HG02610 (cell line): ENCODE results near the gene TECPR2.

Experiments
- ATAC-seq: cut with Tn5 transposase; IDR thresholded peaks from one replicate; pipeline ENCODE4 v1.9.1; 2021; ENCODE audit warnings: mild to moderate bottlenecking, moderate library complexity; ENCODE audit not compliant: unreplicated experiment

The TECPR2 gene

DNA sequence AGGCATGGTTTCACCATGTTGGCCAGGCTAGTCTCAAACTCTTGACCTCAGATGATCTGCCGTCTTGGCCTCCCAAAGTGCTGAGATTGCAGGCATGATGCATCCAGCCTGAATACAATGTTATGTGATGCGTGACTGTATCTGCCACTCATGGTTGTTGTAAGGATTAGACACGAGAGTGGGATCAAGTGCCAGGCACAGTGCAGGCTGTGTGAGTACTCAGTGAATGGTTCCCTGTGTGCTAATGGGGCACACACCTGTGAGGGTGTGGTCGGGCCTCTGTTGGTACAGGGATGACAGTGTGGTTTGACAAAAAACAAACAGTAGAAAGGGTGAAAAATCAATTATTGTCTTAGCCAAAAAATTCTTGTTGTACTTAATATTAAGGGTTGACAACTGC is 61.8 kb downstream of the TECPR2 start:
- no peak for ATAC-seq

DNA sequence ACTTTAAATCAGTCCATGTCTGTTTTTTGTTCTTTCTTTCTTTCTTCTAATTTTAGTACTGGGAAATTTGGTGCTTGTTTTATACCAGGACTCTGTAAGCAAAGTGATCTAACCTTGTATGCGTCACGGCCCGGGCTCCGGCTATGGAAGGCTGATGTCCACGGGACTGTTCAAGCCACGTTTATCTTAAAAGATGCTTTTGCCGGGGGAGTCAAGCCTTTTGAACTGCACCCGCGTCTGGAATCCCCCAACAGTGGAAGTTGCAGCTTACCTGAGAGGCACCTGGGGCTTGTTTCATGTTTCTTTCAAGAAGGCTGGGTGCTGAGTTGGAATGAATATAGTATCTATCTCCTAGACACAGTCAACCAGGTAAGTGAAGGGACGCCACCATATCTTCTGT is 62.2 kb downstream of the TECPR2 start:
- no peak for ATAC-seq

DNA sequence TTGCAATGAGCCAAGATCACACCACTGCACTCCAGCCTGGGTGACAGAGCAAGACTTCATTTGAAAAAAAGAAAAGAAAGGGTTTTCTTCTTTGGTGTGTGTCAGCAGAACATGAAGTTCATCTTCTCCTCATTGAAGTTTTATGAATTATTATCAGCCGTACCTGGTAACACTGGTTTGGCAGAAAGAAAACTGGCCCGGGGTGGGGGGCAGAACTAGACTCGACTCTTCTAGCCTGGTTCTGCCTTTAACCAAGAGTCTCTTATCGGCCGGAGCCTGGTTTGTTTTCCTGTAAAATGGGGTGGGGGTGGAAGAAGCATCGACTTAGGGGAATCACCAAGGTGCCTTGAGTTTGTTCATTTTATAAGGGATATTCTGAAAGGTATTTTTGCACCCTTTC is 64.1 kb downstream of the TECPR2 start:
- no peak for ATAC-seq

DNA sequence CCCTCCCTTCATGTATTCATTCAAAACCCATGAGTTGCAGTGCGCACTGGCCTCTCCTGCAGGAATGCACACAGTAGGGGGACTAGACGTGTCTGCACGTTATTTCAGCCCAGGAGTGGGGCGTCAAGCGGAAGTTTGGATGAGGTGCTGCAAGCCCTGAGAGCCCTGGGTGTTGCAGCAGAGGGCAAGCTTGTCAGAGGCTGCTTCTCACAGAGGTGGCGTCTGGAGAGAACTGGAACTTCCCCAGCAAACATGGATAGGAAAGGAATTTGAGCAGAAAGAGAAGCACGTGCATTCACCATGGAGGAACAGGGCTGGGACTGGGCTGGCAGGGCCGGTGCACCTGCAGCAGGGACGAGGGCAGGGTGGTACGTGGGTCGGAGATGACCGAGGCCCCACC is 64.9 kb downstream of the TECPR2 start:
- ATAC-seq, result no peak

DNA sequence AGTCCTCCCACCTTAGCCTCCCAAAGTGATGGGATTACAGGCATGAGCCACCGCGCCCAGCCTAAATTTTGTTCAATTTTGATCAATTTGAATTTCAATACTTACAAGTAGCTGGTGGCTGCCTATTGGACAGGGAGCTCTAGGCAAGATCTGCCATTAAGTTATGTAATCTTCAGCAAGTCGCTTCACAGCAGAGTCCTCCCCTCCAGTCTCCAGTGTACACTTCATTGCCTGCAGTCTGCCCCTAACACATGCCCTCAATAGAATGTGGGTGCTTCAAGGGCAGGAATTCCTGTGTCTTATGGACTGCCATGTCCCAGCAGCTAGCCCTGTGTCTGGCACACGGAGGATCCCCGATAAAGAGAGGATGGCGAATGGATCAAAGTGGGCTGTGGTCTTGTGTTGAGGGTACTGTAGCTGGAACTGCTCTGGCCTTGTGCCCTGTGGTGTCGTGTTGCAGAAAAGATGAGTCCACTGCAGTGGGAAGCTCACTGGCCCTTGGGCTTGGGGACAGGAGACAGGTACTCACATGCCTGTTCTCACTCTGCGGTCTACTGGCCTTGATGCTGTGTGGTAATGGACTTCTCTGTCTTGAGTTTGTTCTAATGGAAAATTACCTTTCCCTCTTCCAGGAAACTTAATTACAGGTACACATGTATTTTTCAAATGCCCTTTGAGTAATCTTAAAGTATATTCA is 67.6 kb downstream of the TECPR2 start:
- ATAC-seq, result no peak

DNA sequence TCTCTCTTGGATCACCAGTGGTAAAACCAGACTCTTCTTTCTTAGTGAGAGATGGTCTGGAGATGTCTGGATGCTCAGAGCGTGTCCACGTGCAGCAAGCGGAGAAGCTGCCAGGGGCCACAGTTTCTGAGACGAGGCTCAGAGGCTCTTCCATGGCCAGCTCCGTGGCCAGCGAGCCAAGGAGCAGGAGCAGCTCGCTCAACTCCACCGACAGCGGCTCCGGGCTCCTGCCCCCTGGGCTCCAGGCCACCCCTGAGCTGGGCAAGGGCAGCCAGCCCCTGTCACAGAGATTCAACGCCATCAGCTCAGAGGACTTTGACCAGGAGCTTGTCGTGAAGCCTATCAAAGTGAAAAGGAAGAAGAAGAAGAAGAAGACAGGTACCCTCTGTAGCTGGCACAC is 69.0 kb downstream of the TECPR2 start:
- ATAC-seq, result no peak

DNA sequence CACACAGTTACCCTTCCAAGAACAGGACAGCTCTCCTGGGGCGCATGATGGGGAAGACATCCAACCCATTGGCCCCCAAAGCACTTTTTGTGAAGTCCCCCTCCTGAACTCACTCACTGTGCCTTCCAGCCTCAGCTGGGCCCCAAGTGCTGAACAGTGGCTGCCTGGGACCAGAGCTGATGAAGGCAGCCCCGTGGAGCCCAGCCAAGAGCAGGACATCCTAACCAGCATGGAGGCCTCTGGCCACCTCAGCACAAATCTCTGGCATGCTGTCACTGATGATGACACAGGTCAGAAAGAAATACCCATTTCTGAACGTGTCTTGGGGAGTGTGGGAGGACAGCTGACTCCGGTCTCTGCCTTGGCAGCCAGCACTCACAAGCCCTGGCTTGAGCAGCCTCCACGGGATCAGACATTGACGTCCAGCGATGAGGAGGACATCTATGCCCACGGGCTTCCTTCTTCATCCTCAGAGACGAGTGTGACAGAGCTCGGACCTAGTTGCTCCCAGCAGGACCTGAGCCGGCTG is 72.0 kb downstream of the TECPR2 start:
- ATAC-seq, result no peak

DNA sequence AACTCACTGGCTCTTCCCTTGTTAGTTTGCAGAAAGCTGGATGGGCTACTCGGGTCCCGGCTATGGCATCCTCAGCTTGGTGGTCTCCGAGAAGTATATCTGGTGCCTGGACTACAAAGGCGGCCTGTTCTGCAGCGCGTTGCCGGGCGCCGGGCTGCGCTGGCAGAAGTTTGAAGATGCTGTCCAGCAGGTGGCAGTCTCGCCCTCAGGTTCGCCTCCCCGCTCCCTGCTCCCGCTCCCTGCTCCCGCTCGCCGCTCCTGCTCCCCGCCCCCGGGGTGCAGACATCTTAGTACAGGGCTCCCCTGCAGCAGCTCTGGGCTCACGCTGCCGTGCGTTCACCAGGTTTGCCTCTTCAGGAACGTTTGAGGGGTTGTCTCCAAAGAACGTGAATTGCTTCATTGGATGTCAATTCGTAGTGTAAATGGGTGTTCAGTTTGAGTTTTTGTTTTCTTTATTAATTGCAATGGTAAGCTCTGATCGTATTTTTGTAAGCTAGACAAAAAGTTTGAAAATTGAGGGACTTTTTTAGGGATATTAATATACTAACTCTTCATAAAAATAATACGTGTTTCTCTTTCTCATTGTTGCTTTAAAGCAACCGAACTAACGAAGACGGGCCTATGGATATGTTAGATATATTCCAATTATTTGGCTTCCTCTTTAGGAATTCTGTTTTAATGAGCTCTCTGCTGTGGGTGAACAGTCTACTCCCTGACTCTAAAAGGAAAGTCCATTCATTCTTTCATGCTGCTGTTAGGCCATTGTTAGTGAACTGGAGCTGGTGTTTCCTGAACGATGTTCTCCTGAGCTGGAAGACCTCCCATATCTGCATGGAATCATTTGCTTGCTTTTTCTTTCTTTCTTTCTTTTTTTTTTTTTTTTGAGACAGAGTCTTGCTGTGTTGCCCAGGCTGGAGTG is 75.5 kb downstream of the TECPR2 start:
- ATAC-seq, result no peak

DNA sequence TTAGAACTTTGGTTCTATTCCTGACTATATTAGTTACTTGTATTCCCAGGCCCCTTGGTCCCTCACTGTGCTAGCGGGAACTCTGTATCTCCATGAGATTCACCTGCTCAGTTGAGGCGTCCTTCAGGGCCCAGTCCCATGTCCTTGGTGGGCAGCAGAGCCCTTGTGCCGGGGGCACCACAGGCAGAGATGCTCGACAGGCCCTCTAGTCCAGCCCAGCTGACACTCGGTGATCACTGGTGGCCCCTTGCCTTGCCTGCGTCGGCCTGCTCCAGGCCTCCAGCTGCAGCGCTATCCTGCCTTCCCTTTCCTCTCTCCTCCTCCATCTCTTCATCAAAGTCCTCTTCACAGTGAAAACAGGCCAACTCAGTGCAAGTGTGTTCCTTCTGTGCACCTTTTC is 76.8 kb downstream of the TECPR2 start:
- ATAC-seq, result no peak

DNA sequence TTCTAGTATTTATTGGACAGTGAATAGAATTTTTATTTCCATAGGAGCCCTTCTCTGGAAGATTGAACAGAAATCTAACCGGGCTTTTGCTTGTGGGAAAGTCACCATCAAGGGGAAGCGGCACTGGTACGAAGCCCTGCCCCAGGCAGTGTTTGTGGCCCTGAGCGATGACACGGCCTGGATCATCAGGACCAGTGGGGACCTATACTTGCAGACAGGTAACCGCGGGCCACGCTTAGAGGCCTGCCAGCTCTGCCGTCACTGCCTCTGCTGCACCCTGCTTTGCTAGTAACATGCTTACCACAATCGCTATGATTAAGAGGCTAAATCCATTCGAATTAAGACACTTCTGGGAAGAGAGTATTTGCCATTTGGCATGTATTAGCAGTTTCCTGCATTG is 77.7 kb downstream of the TECPR2 start:
- no peak for ATAC-seq

DNA sequence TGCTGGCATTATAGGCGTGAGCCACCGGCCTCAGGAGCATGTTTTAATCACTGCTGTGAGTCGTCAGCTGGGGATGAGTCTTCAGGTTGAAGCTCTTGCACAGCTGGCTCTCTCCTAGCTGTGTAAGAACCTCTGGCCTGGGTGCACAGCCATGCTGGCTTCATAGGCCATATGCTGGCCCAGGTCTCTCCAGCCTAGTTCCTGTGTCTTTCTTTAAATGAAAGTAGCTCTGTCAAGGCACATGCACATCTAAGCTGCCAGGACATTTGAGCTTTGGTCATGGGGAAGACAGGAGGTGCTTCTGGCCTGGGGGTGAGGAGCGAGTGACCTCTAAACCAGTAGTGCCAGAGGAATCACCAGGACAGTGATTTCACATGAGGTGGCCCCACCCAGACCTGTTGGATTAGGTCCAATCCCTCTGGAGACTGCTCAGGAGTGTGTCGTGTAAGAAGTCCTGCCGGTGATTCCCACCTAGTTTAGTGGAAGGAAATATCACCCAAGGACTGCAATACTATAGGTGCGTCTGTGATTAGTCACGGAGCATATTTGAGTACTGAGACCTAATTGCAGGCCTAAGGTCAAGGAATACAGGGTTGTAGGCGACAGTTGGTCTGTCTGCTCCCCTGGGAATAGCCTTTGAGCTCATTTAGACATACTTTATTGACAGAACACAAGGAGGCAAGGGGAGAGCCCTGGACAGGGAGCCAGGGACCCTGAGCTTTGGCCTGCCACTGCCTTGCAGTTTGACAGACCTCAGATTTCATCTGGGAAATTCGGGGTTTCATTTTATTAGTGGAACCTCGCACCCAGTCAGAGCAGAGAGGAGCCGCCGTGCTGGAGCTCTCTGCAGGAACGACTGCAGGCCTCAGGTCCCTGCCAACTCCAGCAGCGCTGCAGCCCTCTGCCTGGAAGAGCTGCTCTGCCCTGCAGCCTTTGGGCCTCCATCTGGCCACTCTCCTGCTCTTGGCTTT is 79.8 kb downstream of the TECPR2 start:
- ATAC-seq, result no peak

DNA sequence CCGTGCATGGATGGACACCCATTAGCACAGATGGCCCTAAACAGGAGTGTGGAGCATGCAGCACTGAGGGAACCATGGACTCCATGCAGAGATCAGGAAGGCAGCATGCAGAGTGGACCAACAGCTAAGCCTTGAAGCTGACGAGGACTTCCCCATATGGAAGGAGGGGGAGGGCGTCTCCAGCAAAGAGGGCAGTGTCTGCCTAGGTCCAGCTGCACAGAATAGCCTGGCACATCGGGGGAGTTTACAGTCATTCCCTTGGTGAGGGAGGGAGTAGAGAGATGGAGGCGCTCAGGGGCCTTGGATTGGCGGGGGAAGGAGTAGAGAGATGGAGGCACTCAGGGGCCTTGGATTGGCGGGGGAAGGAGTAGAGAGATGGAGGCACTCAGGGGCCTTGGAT is 82.3 kb downstream of the TECPR2 start:
- ATAC-seq, result no peak

DNA sequence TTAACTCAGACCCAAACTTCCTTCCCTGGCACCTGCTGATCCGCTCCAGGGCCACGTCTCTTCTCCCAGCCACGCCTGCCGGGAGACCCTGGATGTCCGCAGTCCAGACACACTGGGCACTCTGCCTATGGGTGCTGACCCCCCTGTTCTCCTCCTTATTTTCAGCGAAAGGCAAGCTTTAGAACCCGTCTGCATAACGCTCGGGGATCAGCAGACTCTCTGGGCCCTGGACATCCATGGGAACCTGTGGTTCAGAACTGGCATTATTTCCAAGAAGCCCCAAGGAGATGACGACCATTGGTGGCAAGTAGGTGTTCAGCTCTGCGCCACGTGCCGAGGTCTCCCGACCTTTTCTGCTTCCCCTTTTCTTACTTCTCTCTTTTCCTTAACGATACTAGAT is 82.9 kb downstream of the TECPR2 start:
- no peak for ATAC-seq

DNA sequence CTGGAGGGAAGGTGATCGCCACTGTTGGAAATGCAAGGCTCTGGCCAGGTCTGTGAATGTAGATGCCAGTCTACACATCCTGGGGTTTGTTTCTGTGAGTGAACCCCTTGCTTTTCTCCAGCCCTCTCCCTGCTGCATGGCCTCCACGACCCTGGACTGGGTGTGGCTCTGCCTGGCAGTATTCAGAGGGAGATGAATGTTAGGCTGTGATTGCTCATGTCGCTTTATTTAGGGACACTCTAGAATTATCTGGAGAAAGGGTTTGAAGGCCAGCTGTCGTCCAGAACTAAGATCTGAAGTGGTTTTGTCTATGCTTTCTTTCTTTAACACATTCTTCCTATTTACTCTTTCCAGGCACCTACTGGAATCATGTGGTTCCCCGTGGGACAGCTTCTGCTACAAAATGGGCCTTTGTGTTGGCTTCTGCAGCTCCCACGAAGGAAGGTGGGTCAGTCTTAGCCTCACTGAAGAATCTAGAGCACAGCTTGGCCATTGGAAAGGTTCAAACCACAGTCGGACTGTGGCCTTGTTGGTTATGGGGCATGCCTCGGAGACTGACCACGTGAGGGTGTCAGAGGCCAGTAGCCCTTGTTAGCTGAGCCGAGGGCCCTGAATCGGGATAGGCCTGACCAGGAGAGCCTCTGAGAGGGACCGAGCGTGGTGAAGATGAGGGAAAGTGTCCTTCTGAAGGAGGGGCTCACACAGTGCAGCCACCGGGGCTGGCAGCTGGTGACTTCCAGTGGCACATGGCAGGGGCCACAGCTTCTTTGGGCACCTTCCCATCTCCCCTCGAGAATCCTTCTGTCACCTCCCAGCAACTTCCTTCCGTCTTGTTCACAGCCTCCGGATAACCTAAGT is 87.7 kb downstream of the TECPR2 start:
- ATAC-seq, result no peak

DNA sequence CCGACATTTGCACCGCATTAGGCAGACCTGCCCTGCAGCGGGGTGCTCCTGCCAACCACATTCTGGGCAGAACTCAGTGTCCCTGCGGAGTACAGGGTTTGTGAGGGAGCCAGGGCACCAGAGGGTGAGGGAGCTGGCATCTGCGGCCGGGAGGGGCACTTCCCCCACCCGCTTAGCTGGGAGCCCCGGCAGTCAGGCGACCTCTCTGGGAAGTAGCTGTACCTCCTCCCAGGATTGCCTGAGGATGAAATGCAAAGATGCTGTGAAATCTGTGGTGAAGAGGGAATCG is 88.3 kb downstream of the TECPR2 start:
- ATAC-seq, result no peak

DNA sequence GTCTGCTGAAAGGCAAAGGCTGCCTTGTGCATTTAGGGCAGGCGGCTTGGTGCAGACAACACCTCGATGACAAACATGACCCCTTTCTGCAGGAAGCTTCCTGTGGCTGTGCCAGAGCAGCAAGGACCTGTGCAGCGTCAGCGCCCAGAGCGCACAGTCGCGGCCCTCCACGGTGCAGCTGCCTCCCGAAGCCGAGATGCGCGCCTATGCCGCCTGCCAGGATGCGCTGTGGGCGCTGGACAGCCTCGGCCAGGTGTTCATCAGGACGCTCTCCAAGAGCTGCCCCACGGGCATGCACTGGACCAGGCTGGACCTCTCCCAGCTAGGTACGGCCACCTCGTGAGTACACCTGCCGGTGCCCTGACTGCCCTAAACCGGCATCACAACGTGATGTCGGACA is 89.6 kb downstream of the TECPR2 start:
- no peak for ATAC-seq

DNA sequence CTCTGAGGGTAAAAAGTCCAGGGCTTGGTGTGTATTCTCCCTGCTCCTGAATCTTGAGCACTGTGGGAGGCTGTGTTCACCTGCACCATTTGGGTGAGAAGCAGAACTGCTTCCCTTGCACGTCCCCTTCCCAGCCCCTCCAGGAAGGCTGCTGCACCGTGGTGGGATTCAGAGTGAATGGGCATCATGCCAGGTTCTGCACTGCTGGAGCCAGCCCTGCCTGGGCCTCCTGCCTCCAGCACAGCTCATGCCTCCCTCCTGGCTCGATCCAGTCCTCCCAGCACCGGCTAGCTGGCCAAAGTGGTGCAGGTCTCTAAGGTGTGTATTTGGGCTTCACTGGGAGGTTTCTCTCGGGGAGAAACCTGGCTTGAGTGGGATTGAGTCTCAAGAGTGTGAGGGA is 92.0 kb downstream of the TECPR2 start:
- no peak for ATAC-seq

DNA sequence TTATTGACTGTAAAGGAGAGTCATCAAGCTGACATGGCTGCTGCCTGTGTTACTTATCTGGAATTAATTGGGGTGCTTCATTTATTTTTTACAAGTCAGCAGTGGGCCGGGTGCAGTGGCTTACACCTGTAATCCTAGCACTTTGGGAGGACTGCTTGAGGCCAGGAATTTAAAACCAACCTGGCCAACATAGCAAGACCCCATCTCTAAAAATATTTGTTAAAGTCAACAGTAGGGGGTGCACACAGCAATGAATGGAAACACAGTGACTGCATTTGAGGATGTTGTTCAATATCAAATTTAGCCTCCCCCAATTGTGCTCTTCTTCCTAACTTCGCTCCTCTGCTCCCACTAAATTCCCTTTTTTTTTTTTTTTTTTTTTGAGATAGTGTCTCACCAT is 94.8 kb downstream of the TECPR2 start:
- ATAC-seq, result no peak

DNA sequence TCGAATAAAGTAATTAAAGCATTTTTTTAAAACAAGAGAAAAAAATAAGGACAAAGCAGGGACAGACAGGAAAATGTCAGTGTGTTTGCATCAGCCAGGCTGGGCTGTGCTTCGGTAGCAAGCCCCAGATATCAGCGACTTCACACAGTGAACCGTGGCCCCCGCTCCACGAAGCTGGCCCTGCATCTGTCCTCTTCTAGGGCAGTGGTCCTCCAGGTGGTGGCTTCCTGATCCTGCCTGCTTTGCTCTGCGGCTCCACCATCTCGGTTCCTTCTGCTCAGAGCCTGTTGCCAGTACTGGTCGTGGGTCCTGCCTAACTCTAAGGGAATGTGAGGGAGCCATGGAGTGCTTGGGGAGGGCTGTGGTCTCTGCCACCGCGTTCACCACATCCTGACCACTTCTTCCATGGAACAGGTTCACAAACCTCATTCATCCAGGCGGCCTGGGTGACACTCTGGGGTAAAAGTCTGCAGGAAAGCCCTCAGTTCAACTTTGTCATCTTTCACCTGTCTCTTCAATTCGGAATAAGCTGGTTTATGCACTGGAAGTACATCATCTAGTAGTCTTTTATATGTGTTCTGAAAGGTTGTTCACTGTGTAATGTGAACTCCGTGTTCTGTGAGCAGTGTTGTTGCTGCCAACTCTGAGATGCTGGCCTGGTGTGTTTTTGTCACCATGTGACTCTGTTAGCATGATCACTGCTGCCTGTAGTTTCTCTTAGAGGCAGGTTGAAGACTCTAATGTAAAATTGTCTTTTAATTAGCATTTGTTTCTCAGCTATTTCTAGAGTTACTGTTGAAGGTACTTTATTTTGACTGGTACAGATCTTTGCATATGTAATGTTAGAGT is 99.0 kb downstream of the TECPR2 start:
- ATAC-seq, result no peak
